Cardiac fibroblast (primary cell): ENCODE measurements around the gene MNAT1.
"Not testable (repeated sequence)": the region's sequence is repeated elsewhere in the genome, so short reads cannot be mapped to it uniquely, and the experiment has no call there.

ENCODE experiments used
- DNase-seq, 2 donors: peaks; one replicate each; pipeline versions ENCODE4 v3.0.0 to v3.0.0-alpha.2; 2010; ENCODE audit warnings: low read depth in 2 of 2
- H3K4me3 ChIP-seq, 2 donors: replicated peaks in 1 of 2; 1 replicate in 1 of 2; 2 replicates in 1 of 2; pipeline ENCODE4 v1.5.1; 2011; ENCODE audit warnings: low read depth in 2 of 2, low read length in 2 of 2, mild to moderate bottlenecking in 2 of 2, moderate library complexity in 1 of 2
- TF ChIP-seq, protein P1 (sequence below): IDR thresholded peaks from one replicate; pipeline ENCODE4 v1.5.1; 2011; ENCODE audit warnings: low read depth, mild to moderate bottlenecking, low read length, inconsistent platforms

Gene MNAT1

GRCh38 chr14:60848066-60848465 lies 113.5 kb downstream of the MNAT1 start:
- TF ChIP-seq, protein P1, sequence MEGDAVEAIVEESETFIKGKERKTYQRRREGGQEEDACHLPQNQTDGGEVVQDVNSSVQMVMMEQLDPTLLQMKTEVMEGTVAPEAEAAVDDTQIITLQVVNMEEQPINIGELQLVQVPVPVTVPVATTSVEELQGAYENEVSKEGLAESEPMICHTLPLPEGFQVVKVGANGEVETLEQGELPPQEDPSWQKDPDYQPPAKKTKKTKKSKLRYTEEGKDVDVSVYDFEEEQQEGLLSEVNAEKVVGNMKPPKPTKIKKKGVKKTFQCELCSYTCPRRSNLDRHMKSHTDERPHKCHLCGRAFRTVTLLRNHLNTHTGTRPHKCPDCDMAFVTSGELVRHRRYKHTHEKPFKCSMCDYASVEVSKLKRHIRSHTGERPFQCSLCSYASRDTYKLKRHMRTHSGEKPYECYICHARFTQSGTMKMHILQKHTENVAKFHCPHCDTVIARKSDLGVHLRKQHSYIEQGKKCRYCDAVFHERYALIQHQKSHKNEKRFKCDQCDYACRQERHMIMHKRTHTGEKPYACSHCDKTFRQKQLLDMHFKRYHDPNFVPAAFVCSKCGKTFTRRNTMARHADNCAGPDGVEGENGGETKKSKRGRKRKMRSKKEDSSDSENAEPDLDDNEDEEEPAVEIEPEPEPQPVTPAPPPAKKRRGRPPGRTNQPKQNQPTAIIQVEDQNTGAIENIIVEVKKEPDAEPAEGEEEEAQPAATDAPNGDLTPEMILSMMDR = no peak
- no peak for DNase-seq
- H3K4me3 ChIP-seq = no peak overlapping the region

- DNase-seq = not testable (repeated sequence)
Observed at GRCh38 chr14:60851692-60852091, 117.1 kb downstream of the MNAT1 start.

GRCh38 chr14:60856111-60856510 lies 121.5 kb downstream of the MNAT1 start:
- DNase-seq = no peak
- TF ChIP-seq, protein P1 = no peak
- H3K4me3 ChIP-seq = no peak overlapping the region

More at GRCh38 chr14:60851692-60852091, 117.1 kb downstream of the MNAT1 start:
- H3K4me3 ChIP-seq = not testable (repeated sequence)

GRCh38 chr14:60859525-60859924 lies 125.0 kb downstream of the MNAT1 start:
- no peak for DNase-seq
- H3K4me3 ChIP-seq = no peak overlapping the region
- TF ChIP-seq, protein P1 = no peak

DNA sequence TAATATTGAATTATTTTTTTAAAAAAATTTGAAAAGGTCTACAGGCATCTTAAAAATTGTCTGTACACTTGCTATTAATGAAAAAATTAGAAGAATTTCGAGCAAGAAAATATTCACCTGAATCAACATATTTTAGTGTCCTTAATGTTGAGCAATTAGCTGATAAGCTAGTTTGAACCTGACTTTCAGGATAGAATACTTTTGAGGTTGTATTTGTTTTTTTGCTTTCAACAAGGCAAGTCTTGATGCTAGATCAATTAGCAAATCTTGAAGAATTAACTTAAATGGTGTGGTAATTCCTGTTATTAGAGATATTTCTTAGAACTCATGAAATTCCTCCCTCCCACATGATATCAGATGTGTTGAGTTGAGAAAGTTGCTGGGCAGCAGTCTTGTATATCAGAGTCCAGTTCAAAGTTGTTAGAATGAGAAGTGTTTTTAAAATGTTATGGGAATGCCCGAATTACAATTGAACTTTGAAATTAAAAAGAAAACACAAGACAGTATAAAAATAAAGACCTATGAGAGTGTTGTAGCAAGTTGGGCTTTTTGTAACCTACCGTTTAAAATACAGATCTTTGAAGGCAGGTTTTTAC lies 127.1 kb downstream of the MNAT1 start:
- no peak overlapping the region for H3K4me3 ChIP-seq
- TF ChIP-seq, protein P1 = no peak
- no peak for DNase-seq

- TF ChIP-seq, protein P1 = no peak
- H3K4me3 ChIP-seq = no peak overlapping the region
- peak; percentile 11 to 67 for DNase-seq
Observed at GRCh38 chr14:60862283-60862682, 127.7 kb downstream of the MNAT1 start.

DNA sequence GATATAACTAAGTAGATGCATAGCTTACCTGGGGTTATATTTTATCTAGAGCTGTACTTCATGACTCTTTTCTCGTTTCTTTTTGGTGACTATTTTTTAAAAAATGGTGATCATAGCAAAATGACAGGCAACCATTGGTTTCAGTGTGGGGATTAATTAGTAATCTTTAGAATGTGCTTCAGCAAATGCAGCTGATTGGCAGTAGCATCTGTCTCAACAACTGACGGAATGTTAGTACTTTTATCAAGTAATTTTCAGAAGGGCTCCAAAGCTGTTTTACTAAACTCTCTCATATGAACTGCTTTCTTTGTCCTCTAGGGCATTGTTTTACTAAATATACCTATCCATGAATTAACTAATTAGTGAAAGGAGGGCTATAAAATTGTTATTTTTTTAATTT lies 128.7 kb downstream of the MNAT1 start:
- no peak overlapping the region for H3K4me3 ChIP-seq
- TF ChIP-seq, protein P1 = no peak
- no peak for DNase-seq
